ENCODE results near the gene PDIA6. TPM values are rescaled to one million over a fixed set of nuclear protein-coding genes. Genes with fewer than 3 reads are reported as not detected.
A peak's percentile ranks its signal among the peaks of the same experiment; 100 is the strongest.
"Not testable (repeated sequence)": the region's sequence is repeated elsewhere in the genome, so short reads cannot be mapped to it uniquely, and the experiment has no call there.

Gene PDIA6
- total RNA-seq, 4 donors from 2014 or later, result 81.3 to 138 (median 90.3) TPM

GRCh38 chr2:10785260-10785659 is 27.3 kb downstream of the PDIA6 start:
- 68 to 82% methylated on average over 3 to 5 of the region's 5 CpGs for WGBS, 2 donors (ENCODE audit: low coverage in 1 of 2)
- H3K9me3 ChIP-seq, result no peaks in the 10 kb centered on the region
- peak overlapping the region in 1 of 4 donors; percentile 14 for H3K27ac ChIP-seq
- H3K4me1 ChIP-seq, result no peaks in the 10 kb centered on the region
- no peak overlapping the region for H3K4me3 ChIP-seq
- TF ChIP-seq POLR2A (IDR thresholded peaks at IDR 0.05) (no peak), POLR2AphosphoS5 (IDR thresholded peaks at IDR 0.05) (peak; percentile 22), EP300 (IDR thresholded peaks at IDR 0.05) (no peak)
- TF ChIP-seq, protein P1, sequence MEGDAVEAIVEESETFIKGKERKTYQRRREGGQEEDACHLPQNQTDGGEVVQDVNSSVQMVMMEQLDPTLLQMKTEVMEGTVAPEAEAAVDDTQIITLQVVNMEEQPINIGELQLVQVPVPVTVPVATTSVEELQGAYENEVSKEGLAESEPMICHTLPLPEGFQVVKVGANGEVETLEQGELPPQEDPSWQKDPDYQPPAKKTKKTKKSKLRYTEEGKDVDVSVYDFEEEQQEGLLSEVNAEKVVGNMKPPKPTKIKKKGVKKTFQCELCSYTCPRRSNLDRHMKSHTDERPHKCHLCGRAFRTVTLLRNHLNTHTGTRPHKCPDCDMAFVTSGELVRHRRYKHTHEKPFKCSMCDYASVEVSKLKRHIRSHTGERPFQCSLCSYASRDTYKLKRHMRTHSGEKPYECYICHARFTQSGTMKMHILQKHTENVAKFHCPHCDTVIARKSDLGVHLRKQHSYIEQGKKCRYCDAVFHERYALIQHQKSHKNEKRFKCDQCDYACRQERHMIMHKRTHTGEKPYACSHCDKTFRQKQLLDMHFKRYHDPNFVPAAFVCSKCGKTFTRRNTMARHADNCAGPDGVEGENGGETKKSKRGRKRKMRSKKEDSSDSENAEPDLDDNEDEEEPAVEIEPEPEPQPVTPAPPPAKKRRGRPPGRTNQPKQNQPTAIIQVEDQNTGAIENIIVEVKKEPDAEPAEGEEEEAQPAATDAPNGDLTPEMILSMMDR (IDR thresholded peaks at IDR 0.05), result no peak
- no peak for ATAC-seq
- H3K27me3 ChIP-seq, result no peaks in the 10 kb centered on the region
- peaks cover 0 to 100% of the 10 kb centered on the region in 2 donors for H3K36me3 ChIP-seq

DNA sequence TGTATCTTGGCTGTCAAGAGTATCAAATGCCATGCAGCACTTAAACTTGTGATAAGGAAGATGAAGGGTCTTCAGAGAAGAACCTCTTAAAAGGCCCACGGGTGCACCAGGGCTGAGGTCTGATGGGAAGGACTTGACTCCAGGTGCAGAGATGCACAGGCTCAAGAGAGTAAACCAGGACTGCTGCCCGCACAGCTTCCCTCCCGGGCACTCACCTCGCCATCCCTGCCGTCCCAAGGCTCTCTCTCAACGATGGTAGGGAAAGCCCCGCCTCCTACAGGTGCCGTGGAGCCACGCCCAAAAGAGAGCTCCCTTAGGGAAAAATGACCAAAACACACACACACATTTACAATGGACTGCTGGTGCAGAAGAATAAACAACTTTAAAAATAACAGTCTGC is 27.9 kb downstream of the PDIA6 start:
- 78 to 88% methylated on average over 1 to 5 of the region's 9 CpGs for WGBS, 2 donors (ENCODE audit: low coverage in 1 of 2)
- TF ChIP-seq EP300 (IDR thresholded peaks at IDR 0.05), result no peak
- no peak for TF ChIP-seq POLR2AphosphoS5 (IDR thresholded peaks at IDR 0.05)
- TF ChIP-seq POLR2A (IDR thresholded peaks at IDR 0.05), result no peak
- TF ChIP-seq, protein P1 (IDR thresholded peaks at IDR 0.05), result no peak
- H3K27ac ChIP-seq, result no peak overlapping the region
- H3K36me3 ChIP-seq, result peaks cover 0 to 100% of the 10 kb centered on the region in 2 donors
- no peak for ATAC-seq
- H3K9me3 ChIP-seq, result no peaks in the 10 kb centered on the region
- H3K4me3 ChIP-seq, result no peak overlapping the region
- H3K4me1 ChIP-seq, result no peaks in the 10 kb centered on the region
- no peaks in the 10 kb centered on the region for H3K27me3 ChIP-seq

GRCh38 chr2:10783421-10783820 is 29.2 kb downstream of the PDIA6 start:
- no peaks in the 10 kb centered on the region for H3K27me3 ChIP-seq
- peaks cover 0 to 100% of the 10 kb centered on the region in 2 donors for H3K36me3 ChIP-seq
- H3K27ac ChIP-seq, result no peak overlapping the region
- ATAC-seq, result no peak
- 92% methylated on average over 4 of the region's 4 CpGs for WGBS, 2 donors (ENCODE audit: low coverage in 1 of 2)
- no peak overlapping the region for H3K4me3 ChIP-seq
- no peaks in the 10 kb centered on the region for H3K9me3 ChIP-seq
- no peaks in the 10 kb centered on the region for H3K4me1 ChIP-seq
- no peak for TF ChIP-seq EP300 (IDR thresholded peaks at IDR 0.05)
- TF ChIP-seq POLR2A (IDR thresholded peaks at IDR 0.05), result no peak
- no peak for TF ChIP-seq POLR2AphosphoS5 (IDR thresholded peaks at IDR 0.05)
- TF ChIP-seq, protein P1 (IDR thresholded peaks at IDR 0.05), result no peak

- TF ChIP-seq, protein P1 (IDR thresholded peaks at IDR 0.05), result no peak
- TF ChIP-seq POLR2A (IDR thresholded peaks at IDR 0.05) (no peak), EP300 (IDR thresholded peaks at IDR 0.05) (no peak)
- no peak for ATAC-seq
- no peaks in the 10 kb centered on the region for H3K27me3 ChIP-seq
- H3K27ac ChIP-seq, result no peak overlapping the region
- 86 to 91% methylated on average over 8 of the region's 8 CpGs for WGBS, 2 donors (ENCODE audit: low coverage in 1 of 2)
- H3K4me1 ChIP-seq, result no peaks in the 10 kb centered on the region
- peaks cover 0 to 97% of the 10 kb centered on the region in 2 donors for H3K36me3 ChIP-seq
- H3K4me3 ChIP-seq, result no peak overlapping the region
- no peaks in the 10 kb centered on the region for H3K9me3 ChIP-seq
Measured at GRCh38 chr2:10781746-10782145, 30.8 kb downstream of the PDIA6 start.

GRCh38 chr2:10780821-10781220 is 31.8 kb downstream of the PDIA6 start:
- H3K9me3 ChIP-seq, H3K27me3 ChIP-seq, ATAC-seq, H3K4me1 ChIP-seq, H3K27ac ChIP-seq, H3K4me3 ChIP-seq: not testable (repeated sequence)
- H3K36me3 ChIP-seq, result peaks cover 0 to 88% of the 10 kb centered on the region in 2 donors
- WGBS, 2 donors (ENCODE audit: low coverage in 1 of 2), result 90 to 93% methylated on average over 2 to 8 of the region's 11 CpGs
